Endothelial cell of umbilical vein (primary cell): ENCODE data around the gene LSM14B. TPM values are rescaled to one million over a fixed set of nuclear protein-coding genes. Genes with fewer than 3 reads are reported as not detected.

Experiments used
- BruUV-seq: library from RNA; stranded (reverse); fragments of 400-500 nt; replicated peaks from 2 replicates; lab custom pipeline; 2021; lab: Mats Ljungman, UMichigan
- CTCF ChIA-PET: fragments of 300-600, 350-600 bp; sonication (Branson Sonifier 250); formaldehyde crosslinking; loops from one replicate; lab custom pipeline; 2021; ENCODE audit warnings: antibody characterized with exemption, inconsistent platforms; lab: Charles Lee
- POLR2A ChIA-PET: fragments of 300-600, 350-600 bp; sonication (Branson Sonifier 250); formaldehyde crosslinking; loops from one replicate; lab custom pipeline; 2021; ENCODE audit warnings: antibody characterized with exemption, inconsistent platforms; lab: Charles Lee
- DNase-seq: peaks from one replicate; pipeline ENCODE4 v3.0.0-alpha.2; 2011; ENCODE audit warnings: low read depth, low spot score
- FAIRE-seq: peaks from 2 replicates; lab custom pipeline; 2011; peaks lifted over from hg19 to GRCh38; lab: Jason Lieb, UNC
- H2AFZ ChIP-seq: 2 replicates; pipeline ENCODE4 v1.6.0; 2012; ENCODE audit warnings: low read depth, low read length, control low read depth, inconsistent platforms
- H3K27ac ChIP-seq: 2 replicates; pipeline ENCODE4 v1.5.1; 2011; ENCODE audit warnings: low read depth, mild to moderate bottlenecking, control low read depth, low read length, moderate library complexity; ENCODE audit not compliant: insufficient read depth
- H3K27me3 ChIP-seq, 2 experiments: 2 replicates each; pipeline versions ENCODE4 v1.6.0 to v1.6.1; 2011; ENCODE audit warnings: low read length in 2 of 2, mixed read lengths in 1 of 2; ENCODE audit not compliant: control insufficient read depth in 2 of 2, insufficient read depth in 2 of 2
- H3K36me3 ChIP-seq, 2 experiments: 2 replicates in 1 of 2; 3 replicates in 1 of 2; pipeline ENCODE4 v1.5.1; 2011; ENCODE audit warnings: low read length in 2 of 2, mild to moderate bottlenecking in 1 of 2, moderate library complexity in 1 of 2; ENCODE audit not compliant: control insufficient read depth in 2 of 2, insufficient read depth in 2 of 2; ENCODE audit errors: extremely low read depth in 1 of 2
- H3K4me1 ChIP-seq: 3 replicates; pipeline ENCODE4 v1.5.1; 2011; ENCODE audit warnings: mild to moderate bottlenecking, low read length; ENCODE audit not compliant: control insufficient read depth, insufficient read depth; ENCODE audit errors: extremely low read depth
- H3K4me2 ChIP-seq: 2 replicates; pipeline ENCODE4 v1.6.1; 2011; ENCODE audit warnings: low read length, control low read depth, mixed read lengths; ENCODE audit not compliant: insufficient read depth
- H3K4me3 ChIP-seq, 3 experiments: fragments of 200-600 bp in 1 of 3; sonication (generic), shearing (Covaris generic) in 1 of 3; replicated peaks in 1 of 3; 2 replicates each; pipeline ENCODE4 v1.5.1; 2011 to 2016; ENCODE audit warnings: control low read depth in 3 of 3, low read length in 3 of 3, mild to moderate bottlenecking in 2 of 3, inconsistent platforms in 1 of 3, low read depth in 1 of 3, moderate library complexity in 1 of 3; ENCODE audit not compliant: insufficient read depth in 1 of 3
- H3K79me2 ChIP-seq: 2 replicates; pipeline ENCODE4 v1.6.0; 2012; ENCODE audit warnings: low read length, inconsistent platforms; ENCODE audit not compliant: control insufficient read depth, insufficient read depth
- H3K9ac ChIP-seq: replicated peaks from 2 replicates; pipeline ENCODE3; 2011; ENCODE audit warnings: low read length, control low read depth; ENCODE audit not compliant: insufficient read depth; ENCODE audit errors: extremely low read depth
- H3K9me1 ChIP-seq: replicated peaks from 3 replicates; pipeline ENCODE4 v1.6.0; 2011; ENCODE audit warnings: mild to moderate bottlenecking, low read length; ENCODE audit not compliant: control insufficient read depth, insufficient read depth; ENCODE audit errors: extremely low read depth
- H3K9me3 ChIP-seq: replicated peaks from 2 replicates; pipeline ENCODE4 v1.5.1; 2012; ENCODE audit warnings: low read length, inconsistent platforms; ENCODE audit not compliant: control insufficient read depth, insufficient read depth
- H4K20me1 ChIP-seq: replicated peaks from 2 replicates; pipeline ENCODE3; 2011; ENCODE audit warnings: mild to moderate bottlenecking, low read length; ENCODE audit not compliant: control insufficient read depth, insufficient read depth; ENCODE audit errors: extremely low read depth
- CTCF ChIP-seq, 2 donors: IDR thresholded peaks; 1 replicate in 1 of 2; 2 replicates in 1 of 2; pipeline ENCODE4 v1.5.1; 2011; ENCODE audit warnings: low read length in 2 of 2, mild to moderate bottlenecking in 2 of 2, moderate library complexity in 2 of 2, control low read depth in 1 of 2, inconsistent platforms in 1 of 2, low read depth in 1 of 2; ENCODE audit not compliant: insufficient read depth in 1 of 2; ENCODE audit errors: extremely low read depth in 1 of 2
- FOS ChIP-seq: IDR thresholded peaks from 2 replicates; pipeline ENCODE4 v1.6.1; 2011; ENCODE audit warnings: mild to moderate bottlenecking, low read length, moderate library complexity, borderline replicate concordance; ENCODE audit not compliant: insufficient read depth
- JUN ChIP-seq: IDR thresholded peaks from 2 replicates; pipeline ENCODE4 v1.6.1; 2011; ENCODE audit warnings: borderline replicate concordance, low read depth; ENCODE audit not compliant: insufficient read length, insufficient read depth
- MYC ChIP-seq: IDR thresholded peaks from one replicate; pipeline ENCODE4 v1.6.1; 2011; ENCODE audit warnings: mild to moderate bottlenecking, low read depth, low read length
- POLR2A ChIP-seq: IDR thresholded peaks from 2 replicates; pipeline ENCODE4 v1.6.1; 2012; ENCODE audit warnings: low read depth, mild to moderate bottlenecking, control low read depth, low read length
- POLR2AphosphoS5 ChIP-seq: IDR thresholded peaks from 2 replicates; pipeline ENCODE4 v1.6.1; 2012; ENCODE audit warnings: low read depth, mild to moderate bottlenecking, control low read depth, low read length, moderate library complexity; ENCODE audit not compliant: insufficient read depth
- dilution Hi-C: fragments of 300-500 bp; cut with MboI; formaldehyde crosslinking; loops from one replicate; pipeline ENCODE4 v1.15.0; 2019; ENCODE audit warnings: low sequenced_read_pairs; ENCODE audit not compliant: extremely low pct_ligation_motif_present
- intact Hi-C: fragments of 100-400 bp; cut with micrococcal nuclease; formaldehyde crosslinking; loops from one replicate; pipeline ENCODE4 v1.10.0; 2022
- polyA plus RNA-seq, 4 experiments: library from polyadenylated mRNA; depleted of rRNA in 3 of 4; stranded (reverse) in 3 of 4; unstranded in 1 of 4; fragments of >200 nt; gene quantifications; 2 replicates each; pipeline versions ENCODE4 v1.2.1 to v1.2.3, GENCODE V29; 2011 to 2012; ENCODE audit warnings: missing spikeins in 1 of 4
- total RNA-seq: library from RNA; stranded (reverse); gene quantifications from 2 replicates; pipeline ENCODE4 v1.2.3, GENCODE V29; 2021

LSM14B gene
- total and polyA plus RNA-seq, 2 donors (not counting 3 experiments of a cell fraction or from before 2014, with no cell fraction given), result 32.5 to 34.0 TPM

- TSS peak; percentile 26 for BruUV-seq
- intact Hi-C loops (loop anchor here (1.0 to 2.0 kb wide), 2 partner anchors 19 to 130 kb away; partner anchors contain the start of gene LSM14B), dilution Hi-C loops (no loop called here)
- Histone ChIP-seq H3K4me2 (peak overlapping the region; percentile 55), H3K9ac (peak overlapping the region; percentile 92), H2AFZ (no peak overlapping the region), H3K9me1 (no peaks in the 10 kb centered on the region), H3K9me3 (no peaks in the 10 kb centered on the region), H3K4me3 (peak overlapping the region; percentile 59 to 80 (median 69)), H3K27me3 (no peaks in the 10 kb centered on the region), H3K79me2 (peaks cover 70% of the 10 kb centered on the region), H3K4me1 (peaks cover 8% of the 10 kb centered on the region), H4K20me1 (peaks cover 10% of the 10 kb centered on the region), H3K27ac (peak overlapping the region; percentile 88), H3K36me3 (peaks cover 29 to 35% of the 10 kb centered on the region in 2 experiments)
- ChIA-PET CTCF (interaction anchor here (0.5 to 1.9 kb wide), 6 partner anchors 12 to 131 kb away, joined by 3 to 11 read pairs (median 4); partner anchors contain the start of gene LSM14B), POLR2A (no interaction called here)
- TF ChIP-seq POLR2AphosphoS5 (no peak), MYC (no peak), POLR2A (no peak), CTCF (IDR thresholded peaks at IDR 0.05; ENCODE audit: extremely low read depth in 1 of 2, insufficient read depth in 1 of 2, low read depth in 1 of 2, low read length in 2 of 2) (peak; percentile 27 to 41), JUN (no peak), FOS (no peak)
- peak; percentile 37 for DNase-seq
- peak; percentile 82 for FAIRE-seq
Observed at GRCh38 chr20:62141397-62142251, 19.3 kb downstream of the LSM14B start.
